IMR-90 (cell line): ENCODE results near the gene IL11RA.

Experiments used
- CHD1 ChIP-seq: IDR thresholded peaks from 2 replicates; pipeline ENCODE4 v1.6.1; 2012; ENCODE audit warnings: low read depth, low read length, improper control_type of control experiment
- FOS ChIP-seq: fragments of 150-350 bp; IDR thresholded peaks from 2 replicates; pipeline ENCODE4 v1.6.1; 2016; ENCODE audit warnings: low read depth, low read length
- MAFK ChIP-seq: IDR thresholded peaks from 2 replicates; pipeline ENCODE4 v1.6.1; 2012; ENCODE audit warnings: low read depth, low read length, improper control_type of control experiment
- MXI1 ChIP-seq: IDR thresholded peaks from 2 replicates; pipeline ENCODE4 v1.6.1; 2012; ENCODE audit warnings: low read depth, mild to moderate bottlenecking, low read length, moderate library complexity, borderline replicate concordance
- POLR2A ChIP-seq: IDR thresholded peaks from 2 replicates; pipeline ENCODE4 v1.6.1; 2012; ENCODE audit warnings: mild to moderate bottlenecking, low read depth, low read length
- RAD21 ChIP-seq: IDR thresholded peaks from 2 replicates; pipeline ENCODE4 v1.6.1; 2012; ENCODE audit warnings: low read length, improper control_type of control experiment
- RFX5 ChIP-seq: IDR thresholded peaks from 2 replicates; pipeline ENCODE4 v1.8.0; 2012; ENCODE audit warnings: low read depth, mild to moderate bottlenecking, low read length, moderate library complexity
- SMC3 ChIP-seq: fragments of 150-350 bp; IDR thresholded peaks from 2 replicates; pipeline ENCODE4 v1.6.1; 2016; ENCODE audit warnings: low read depth, mild to moderate bottlenecking, antibody characterized with exemption, low read length, moderate library complexity
- TF ChIP-seq, protein P1 (sequence below): conservative IDR thresholded peaks from 2 replicates; pipeline ENCODE4 v1.5.1; 2012; ENCODE audit warnings: mild to moderate bottlenecking, low read depth, low read length, improper control_type of control experiment
- TF ChIP-seq, protein P2 (sequence below): fragments of 150-350 bp; IDR thresholded peaks from 2 replicates; pipeline ENCODE4 v1.6.1; 2017; ENCODE audit warnings: mild to moderate bottlenecking, antibody characterized with exemption, low read length, low read depth

DNA sequence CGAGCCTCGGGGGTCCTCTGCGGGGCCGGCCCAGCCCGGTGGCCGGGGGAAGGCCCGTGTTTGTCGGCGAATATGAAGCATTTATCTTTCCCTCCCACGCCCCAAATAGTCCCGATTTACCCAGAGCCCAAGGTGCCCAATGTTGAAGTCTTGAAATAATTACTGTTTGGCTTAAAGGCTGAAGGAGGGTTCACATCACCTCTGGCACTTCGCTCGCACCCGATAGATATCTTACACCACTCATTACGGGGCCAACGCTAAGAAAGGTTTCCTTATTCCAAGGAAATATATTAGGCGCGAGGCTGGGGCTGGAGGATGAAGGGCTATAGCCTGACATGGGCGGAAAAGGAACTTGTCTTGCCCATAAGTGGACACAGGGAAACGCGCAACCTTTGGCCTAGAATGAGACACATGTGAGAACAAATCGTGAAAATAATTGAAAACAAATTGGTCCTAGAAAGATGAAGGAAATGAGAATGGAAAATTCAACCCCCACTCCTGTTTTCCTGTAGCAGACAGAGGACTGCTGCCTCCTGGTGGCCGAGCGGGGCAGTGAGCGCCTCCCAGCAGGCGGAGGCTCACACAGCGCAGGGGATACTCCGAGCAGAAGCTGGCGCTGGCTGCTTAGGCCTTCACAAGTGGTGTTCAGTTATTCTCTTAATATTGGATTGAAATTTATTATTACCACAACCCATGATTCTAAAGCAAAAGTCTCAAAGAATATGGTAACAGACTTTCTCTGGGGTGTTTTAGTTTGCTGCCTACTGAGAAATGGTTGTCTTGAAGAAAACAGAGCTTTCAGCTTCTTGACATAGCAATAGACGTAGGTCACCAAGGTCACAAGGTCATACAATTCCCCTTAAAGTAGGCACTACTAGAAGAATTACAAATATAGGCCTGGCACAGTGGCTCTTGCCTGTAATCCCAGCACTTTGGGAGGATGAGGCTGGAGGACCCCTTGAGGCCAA is 50.1 kb downstream of the IL11RA start:
- TF ChIP-seq, protein P1, sequence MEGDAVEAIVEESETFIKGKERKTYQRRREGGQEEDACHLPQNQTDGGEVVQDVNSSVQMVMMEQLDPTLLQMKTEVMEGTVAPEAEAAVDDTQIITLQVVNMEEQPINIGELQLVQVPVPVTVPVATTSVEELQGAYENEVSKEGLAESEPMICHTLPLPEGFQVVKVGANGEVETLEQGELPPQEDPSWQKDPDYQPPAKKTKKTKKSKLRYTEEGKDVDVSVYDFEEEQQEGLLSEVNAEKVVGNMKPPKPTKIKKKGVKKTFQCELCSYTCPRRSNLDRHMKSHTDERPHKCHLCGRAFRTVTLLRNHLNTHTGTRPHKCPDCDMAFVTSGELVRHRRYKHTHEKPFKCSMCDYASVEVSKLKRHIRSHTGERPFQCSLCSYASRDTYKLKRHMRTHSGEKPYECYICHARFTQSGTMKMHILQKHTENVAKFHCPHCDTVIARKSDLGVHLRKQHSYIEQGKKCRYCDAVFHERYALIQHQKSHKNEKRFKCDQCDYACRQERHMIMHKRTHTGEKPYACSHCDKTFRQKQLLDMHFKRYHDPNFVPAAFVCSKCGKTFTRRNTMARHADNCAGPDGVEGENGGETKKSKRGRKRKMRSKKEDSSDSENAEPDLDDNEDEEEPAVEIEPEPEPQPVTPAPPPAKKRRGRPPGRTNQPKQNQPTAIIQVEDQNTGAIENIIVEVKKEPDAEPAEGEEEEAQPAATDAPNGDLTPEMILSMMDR = peak; percentile 99
- TF ChIP-seq, protein P2, sequence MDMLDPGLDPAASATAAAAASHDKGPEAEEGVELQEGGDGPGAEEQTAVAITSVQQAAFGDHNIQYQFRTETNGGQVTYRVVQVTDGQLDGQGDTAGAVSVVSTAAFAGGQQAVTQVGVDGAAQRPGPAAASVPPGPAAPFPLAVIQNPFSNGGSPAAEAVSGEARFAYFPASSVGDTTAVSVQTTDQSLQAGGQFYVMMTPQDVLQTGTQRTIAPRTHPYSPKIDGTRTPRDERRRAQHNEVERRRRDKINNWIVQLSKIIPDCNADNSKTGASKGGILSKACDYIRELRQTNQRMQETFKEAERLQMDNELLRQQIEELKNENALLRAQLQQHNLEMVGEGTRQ = no peak
- TF ChIP-seq POLR2A (no peak), RFX5 (no peak), MXI1 (no peak), SMC3 (peak; percentile 77), RAD21 (peak; percentile 77), FOS (no peak), MAFK (0 out of 2 replicates have a peak, but pooled peaks have one; percentile 0), CHD1 (no peak)
